HUES6 (cell line): ENCODE results near the gene OPRM1.
"Not testable (repeated sequence)": the region's sequence is repeated elsewhere in the genome, so short reads cannot be mapped to it uniquely, and the experiment has no call there.

ENCODE experiments used
- H3K27ac ChIP-seq: 2 replicates; pipeline ENCODE4 v1.7.0; 2013; ENCODE audit warnings: low read depth, mild to moderate bottlenecking, low read length, inconsistent platforms
- H3K27me3 ChIP-seq: 2 replicates; pipeline ENCODE4 v1.6.1; 2013; ENCODE audit warnings: low read length; ENCODE audit not compliant: control insufficient read depth, insufficient read depth
- H3K36me3 ChIP-seq: 2 replicates; pipeline ENCODE4 v1.6.1; 2013; ENCODE audit warnings: low read length; ENCODE audit not compliant: control insufficient read depth, insufficient read depth
- H3K4me1 ChIP-seq: 2 replicates; pipeline ENCODE4 v1.6.1; 2013; ENCODE audit warnings: low read length; ENCODE audit not compliant: control insufficient read depth, insufficient read depth
- H3K4me3 ChIP-seq: 2 replicates; pipeline ENCODE4 v1.5.1; 2013; ENCODE audit warnings: low read depth, low read length
- H3K9ac ChIP-seq: one replicate; pipeline ENCODE4 v1.6.1; 2013; ENCODE audit warnings: mild to moderate bottlenecking, low read length
- H3K9me3 ChIP-seq: 2 replicates; pipeline ENCODE4 v1.6.1; 2013; ENCODE audit warnings: low read depth, low read length; ENCODE audit not compliant: control insufficient read depth, insufficient read depth

OPRM1 gene

GRCh38 chr6:154041001-154041400 lies 2.0 kb downstream of the OPRM1 start:
- Histone ChIP-seq H3K4me3 (no peak overlapping the region), H3K9me3 (no peaks in the 10 kb centered on the region), H3K27ac (no peak overlapping the region), H3K9ac (no peak overlapping the region), H3K4me1 (no peaks in the 10 kb centered on the region), H3K36me3 (no peaks in the 10 kb centered on the region), H3K27me3 (peaks cover 32% of the 10 kb centered on the region)

GRCh38 chr6:154053141-154053540 lies 14.1 kb downstream of the OPRM1 start:
- H3K27ac ChIP-seq, result no peak overlapping the region
- no peaks in the 10 kb centered on the region for H3K9me3 ChIP-seq
- H3K9ac ChIP-seq, result no peak overlapping the region

GRCh38 chr6:154056536-154056935 lies 17.5 kb downstream of the OPRM1 start:
- Histone ChIP-seq H3K9ac (no peak overlapping the region), H3K27ac (no peak overlapping the region), H3K27me3 (no peaks in the 10 kb centered on the region), H3K9me3 (no peaks in the 10 kb centered on the region), H3K4me3 (no peak overlapping the region), H3K36me3 (no peaks in the 10 kb centered on the region), H3K4me1 (no peaks in the 10 kb centered on the region)

More at GRCh38 chr6:154053141-154053540, 14.1 kb downstream of the OPRM1 start:
- Histone ChIP-seq H3K4me3 (no peak overlapping the region), H3K36me3 (no peaks in the 10 kb centered on the region), H3K4me1 (no peaks in the 10 kb centered on the region), H3K27me3 (no peaks in the 10 kb centered on the region)

DNA sequence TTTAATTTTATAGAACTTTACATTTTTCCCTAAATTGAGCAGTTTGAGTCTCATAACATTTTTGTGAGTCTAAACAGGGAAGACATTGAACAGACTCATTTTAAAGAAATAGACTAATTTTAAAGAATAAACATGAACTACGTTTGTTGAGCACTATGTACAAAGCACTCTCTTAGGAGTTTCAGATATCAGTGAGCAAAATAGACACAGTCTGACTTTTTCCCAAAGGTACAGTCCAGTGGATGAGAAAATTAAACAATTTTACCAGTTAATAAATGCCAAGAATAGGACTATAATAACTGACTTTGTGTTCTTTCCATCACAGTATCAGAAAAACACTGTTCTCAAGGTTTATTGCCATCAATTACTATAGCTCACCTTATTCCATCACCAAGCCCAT lies 18.1 kb downstream of the OPRM1 start:
- H3K9ac ChIP-seq, result no peak overlapping the region
- H3K27me3 ChIP-seq, result no peaks in the 10 kb centered on the region
- no peaks in the 10 kb centered on the region for H3K36me3 ChIP-seq
- H3K27ac ChIP-seq, result no peak overlapping the region
- no peak overlapping the region for H3K4me3 ChIP-seq
- H3K4me1 ChIP-seq, result no peaks in the 10 kb centered on the region
- no peaks in the 10 kb centered on the region for H3K9me3 ChIP-seq

- H3K9ac ChIP-seq, result no peak overlapping the region
- H3K36me3 ChIP-seq, result no peaks in the 10 kb centered on the region
- no peak overlapping the region for H3K27ac ChIP-seq
- H3K9me3 ChIP-seq, result no peaks in the 10 kb centered on the region
- H3K4me1 ChIP-seq, result no peaks in the 10 kb centered on the region
- H3K27me3 ChIP-seq, result no peaks in the 10 kb centered on the region
- H3K4me3 ChIP-seq, result no peak overlapping the region
Measured at GRCh38 chr6:154058963-154059680, 20.1 kb downstream of the OPRM1 start.

DNA sequence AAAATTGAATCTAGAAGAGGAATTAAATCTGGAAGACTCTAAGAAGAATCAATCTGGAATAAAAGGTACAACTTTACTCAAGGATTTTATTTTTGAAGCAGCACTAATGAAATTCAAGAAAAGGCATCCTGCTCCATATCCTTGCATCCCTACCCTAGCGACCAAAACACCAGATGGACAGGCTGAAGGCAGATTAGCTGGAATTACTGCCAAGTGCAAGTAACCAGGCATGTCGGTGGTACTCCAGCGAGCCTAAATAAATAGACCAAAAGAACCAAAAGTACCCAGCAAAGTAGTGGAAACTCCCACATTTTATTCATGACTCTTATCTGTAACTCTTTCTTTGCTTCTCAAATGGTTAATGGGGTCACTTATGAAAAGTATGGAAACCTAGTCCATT lies 21.0 kb downstream of the OPRM1 start:
- no peaks in the 10 kb centered on the region for H3K36me3 ChIP-seq
- no peak overlapping the region for H3K4me3 ChIP-seq
- H3K9me3 ChIP-seq, result no peaks in the 10 kb centered on the region
- H3K4me1 ChIP-seq, result no peaks in the 10 kb centered on the region
- no peaks in the 10 kb centered on the region for H3K27me3 ChIP-seq
- H3K27ac ChIP-seq, result no peak overlapping the region
- H3K9ac ChIP-seq, result no peak overlapping the region

GRCh38 chr6:154070041-154070440 lies 31.0 kb downstream of the OPRM1 start:
- Histone ChIP-seq H3K4me3 (no peak overlapping the region), H3K27ac (no peak overlapping the region), H3K9ac (no peak overlapping the region), H3K36me3 (no peaks in the 10 kb centered on the region), H3K9me3 (no peaks in the 10 kb centered on the region), H3K4me1 (no peaks in the 10 kb centered on the region), H3K27me3 (no peaks in the 10 kb centered on the region)

- Histone ChIP-seq H3K4me1 (no peaks in the 10 kb centered on the region), H3K9me3 (no peaks in the 10 kb centered on the region), H3K27ac (no peak overlapping the region), H3K9ac (no peak overlapping the region), H3K27me3 (no peaks in the 10 kb centered on the region), H3K36me3 (no peaks in the 10 kb centered on the region), H3K4me3 (no peak overlapping the region)
Measured at GRCh38 chr6:154070657-154071056, 31.6 kb downstream of the OPRM1 start.

GRCh38 chr6:154071236-154071635 lies 32.2 kb downstream of the OPRM1 start:
- H3K27ac ChIP-seq, result no peak overlapping the region
- H3K4me1 ChIP-seq, result no peaks in the 10 kb centered on the region
- H3K36me3 ChIP-seq, result no peaks in the 10 kb centered on the region
- no peak overlapping the region for H3K4me3 ChIP-seq
- H3K9me3 ChIP-seq, result no peaks in the 10 kb centered on the region
- H3K9ac ChIP-seq, result no peak overlapping the region
- H3K27me3 ChIP-seq, result no peaks in the 10 kb centered on the region

- Histone ChIP-seq H3K27ac (no peak overlapping the region), H3K36me3 (no peaks in the 10 kb centered on the region), H3K9ac (no peak overlapping the region), H3K4me1 (no peaks in the 10 kb centered on the region), H3K9me3 (no peaks in the 10 kb centered on the region), H3K27me3 (no peaks in the 10 kb centered on the region), H3K4me3 (no peak overlapping the region)
Measured at GRCh38 chr6:154071711-154072110, 32.7 kb downstream of the OPRM1 start.

GRCh38 chr6:154078596-154078995 lies 39.6 kb downstream of the OPRM1 start:
- H3K4me1 ChIP-seq, result not testable (repeated sequence)

More at GRCh38 chr6:154078596-154078995, 39.6 kb downstream of the OPRM1 start:
- not testable (repeated sequence) for H3K27me3 ChIP-seq, H3K4me3 ChIP-seq, H3K9ac ChIP-seq, H3K9me3 ChIP-seq, H3K27ac ChIP-seq, H3K36me3 ChIP-seq
